Stimulated activated CD8-positive, alpha-beta memory T cell treated with anti-CD3 and anti-CD28 coated beads, Interleukin-15, amount 100 ng/mL, for 4 hours (primary cell): ENCODE data around the gene ITGA2B.
"Not testable (repeated sequence)": the region's sequence is repeated elsewhere in the genome, so short reads cannot be mapped to it uniquely, and the experiment has no call there.

Source experiments
- DNase-seq, 2 donors: peaks; one replicate each; pipeline ENCODE4 v3.0.0-alpha.2; 2020; ENCODE audit warnings: low read depth in 2 of 2

ITGA2B gene

DNA sequence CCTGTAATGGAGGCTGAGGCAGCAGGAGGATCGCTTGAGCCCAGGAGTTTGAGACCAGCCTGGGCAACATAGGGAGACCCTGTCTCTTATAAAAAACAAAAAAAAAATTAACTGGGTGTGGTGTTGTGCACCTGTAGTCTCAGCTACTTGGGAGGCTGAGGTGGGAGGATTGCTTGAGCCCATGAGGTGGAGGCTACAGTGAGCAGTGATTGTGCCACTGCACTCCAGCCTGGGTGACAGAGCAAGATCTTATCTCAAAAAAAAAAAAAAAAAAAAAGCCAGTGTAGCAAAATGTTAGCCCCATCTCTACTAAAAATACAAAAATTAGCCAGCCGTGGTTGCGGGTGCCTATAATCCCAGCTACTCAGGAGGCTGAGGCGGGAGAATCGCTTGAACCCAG lies 59.2 kb downstream of the ITGA2B start:
- DNase-seq: not testable (repeated sequence)

DNA sequence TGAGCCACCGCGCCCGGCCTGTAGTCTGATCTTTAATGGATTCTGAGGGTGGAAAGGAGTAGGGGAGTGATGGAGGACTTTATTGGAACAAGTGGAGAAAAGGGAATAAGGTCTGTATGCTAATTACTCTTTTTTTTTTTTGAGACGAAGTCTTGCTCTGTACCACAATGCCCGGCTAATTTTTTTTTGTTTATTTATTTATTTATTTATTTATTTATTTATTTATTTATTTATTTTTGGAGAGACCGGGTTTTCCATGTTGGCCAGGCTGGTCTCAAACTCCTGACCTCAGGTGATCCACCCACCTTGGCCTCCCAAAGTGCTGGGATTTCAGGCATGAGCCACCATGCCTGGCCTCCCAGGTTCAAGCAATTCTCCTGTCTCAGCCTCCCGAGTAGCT lies 59.9 kb downstream of the ITGA2B start:
- DNase-seq: not testable (repeated sequence)

DNA sequence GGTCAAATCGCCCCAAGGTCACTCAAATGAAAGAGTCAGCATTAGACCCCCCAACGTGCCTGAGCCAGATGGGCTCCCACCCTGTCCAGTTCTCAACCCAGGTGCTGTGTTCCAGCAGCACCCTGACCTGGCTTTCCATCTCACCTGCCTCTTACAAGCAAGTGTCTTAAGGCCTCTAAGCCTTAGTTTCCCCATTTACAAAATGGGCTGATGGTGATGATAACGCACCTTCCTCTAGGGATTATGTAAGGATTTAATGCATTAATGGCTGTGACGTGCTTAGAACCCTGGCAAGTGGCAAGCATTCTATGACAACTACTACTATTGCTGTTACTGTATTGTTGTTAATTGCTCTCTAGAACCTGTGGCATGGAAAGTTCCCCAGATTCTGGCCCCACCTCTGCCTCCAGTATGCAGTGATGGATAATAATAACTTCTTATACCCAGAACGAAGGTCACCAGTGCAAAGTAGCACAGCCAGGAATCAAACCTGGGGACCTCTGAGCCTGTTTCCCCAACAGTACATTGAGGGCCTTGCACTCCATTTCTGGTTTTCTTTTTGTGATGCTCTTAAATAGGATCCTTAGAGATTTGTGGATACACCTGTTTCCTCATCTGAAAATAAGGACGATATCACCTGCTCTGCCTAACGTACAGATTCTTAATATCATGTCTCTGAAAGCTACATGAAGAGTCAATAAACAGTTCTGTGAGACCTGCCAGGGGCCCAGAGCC lies 61.6 kb downstream of the ITGA2B start:
- DNase-seq: no peak

DNA sequence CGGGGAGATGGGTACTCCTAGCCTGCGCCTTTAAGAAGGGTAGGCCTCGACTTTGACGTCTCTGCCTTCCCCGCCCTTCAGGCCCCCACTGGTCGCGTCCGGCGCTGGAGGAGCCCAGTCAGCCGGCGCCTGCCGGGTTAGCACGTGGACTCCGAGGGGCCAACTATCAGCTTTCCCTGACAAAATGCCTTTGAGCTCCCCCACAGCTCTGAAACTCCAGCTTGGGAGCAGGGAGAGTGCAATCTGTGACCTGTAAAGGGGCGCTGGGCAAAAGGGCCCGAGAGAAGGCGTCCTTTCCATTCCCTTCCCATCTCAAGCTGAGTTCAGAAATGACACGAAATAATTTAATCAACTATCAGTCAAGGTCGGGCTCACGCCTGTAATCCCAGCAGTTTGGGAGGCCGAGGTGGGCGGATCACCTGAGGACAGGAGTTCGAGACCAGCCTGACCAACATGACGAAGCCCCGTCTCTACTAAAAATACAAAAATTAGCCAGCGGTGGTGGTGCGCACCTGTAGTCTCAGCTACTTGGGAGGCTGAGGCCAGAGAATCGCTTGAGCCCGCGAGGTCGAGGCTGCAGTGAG lies 62.5 kb downstream of the ITGA2B start:
- peak; percentile 87 to 92 for DNase-seq

DNA sequence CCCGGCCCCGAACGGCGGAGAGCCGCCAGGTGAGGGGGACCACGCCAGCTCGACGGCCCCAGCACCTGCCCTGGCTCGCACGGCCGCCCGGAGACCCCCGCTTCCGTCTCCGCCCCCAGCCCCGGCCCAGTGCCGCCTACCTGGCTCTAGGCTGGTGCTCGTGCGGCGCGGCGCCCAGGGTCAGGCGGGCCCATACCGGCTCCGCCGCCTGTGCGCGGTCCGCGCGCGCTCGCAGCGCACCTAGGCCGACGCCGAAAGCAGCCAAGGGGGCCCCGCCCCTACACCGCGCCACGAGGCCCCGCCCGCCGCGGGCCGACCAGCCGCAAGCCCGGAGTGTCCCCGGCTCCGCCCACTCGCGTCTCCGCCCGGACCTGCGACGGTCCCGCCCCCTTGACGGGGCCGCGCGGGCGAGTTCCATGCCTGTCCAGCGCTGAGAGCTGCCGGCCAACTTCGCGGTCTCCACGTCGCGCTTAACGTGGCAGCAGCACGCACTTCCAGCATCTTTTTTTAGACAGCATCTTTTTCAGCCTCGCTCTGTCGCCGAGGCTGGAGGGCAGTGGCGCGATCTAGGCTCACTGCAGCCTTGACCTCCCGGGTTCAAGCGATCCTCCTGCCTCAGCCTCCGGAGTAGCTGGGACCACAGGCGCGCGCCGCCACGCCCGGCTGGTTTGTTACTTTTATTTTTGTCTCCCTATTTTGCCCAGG lies 64.7 kb downstream of the ITGA2B start, which contains the start of gene SLC25A39:
Gene SLC25A39, minus strand, starts transcription at position 253 of the 705 bp plus-strand sequence. CDS start 1,261 bp downstream, outside the sequence.
- DNase-seq: peak; percentile 84 to 91

DNA sequence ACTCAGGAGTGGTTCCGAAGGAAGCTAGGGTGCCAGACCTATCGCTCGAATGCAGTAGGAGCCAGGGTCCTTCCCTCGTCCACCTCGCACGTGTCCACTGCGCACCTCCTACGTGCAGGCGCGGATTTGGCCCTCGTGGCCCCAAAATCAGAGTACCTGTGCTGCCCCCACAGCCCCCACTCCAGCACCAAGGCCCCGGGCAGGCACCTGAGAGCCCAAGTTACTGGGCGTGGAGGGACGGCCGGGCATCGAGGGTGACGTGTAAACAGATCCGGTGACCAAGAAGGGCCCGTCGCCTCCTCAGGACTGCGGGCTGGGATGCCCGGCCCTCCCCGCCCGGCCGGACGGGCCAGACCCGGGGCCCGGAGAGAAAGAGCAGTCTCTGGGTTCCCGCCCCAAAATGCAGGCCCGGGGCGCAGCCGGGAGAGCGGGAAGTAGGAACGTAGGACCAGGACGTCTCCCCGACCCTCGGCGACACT lies 65.3 kb downstream of the ITGA2B start:
- no peak for DNase-seq

DNA sequence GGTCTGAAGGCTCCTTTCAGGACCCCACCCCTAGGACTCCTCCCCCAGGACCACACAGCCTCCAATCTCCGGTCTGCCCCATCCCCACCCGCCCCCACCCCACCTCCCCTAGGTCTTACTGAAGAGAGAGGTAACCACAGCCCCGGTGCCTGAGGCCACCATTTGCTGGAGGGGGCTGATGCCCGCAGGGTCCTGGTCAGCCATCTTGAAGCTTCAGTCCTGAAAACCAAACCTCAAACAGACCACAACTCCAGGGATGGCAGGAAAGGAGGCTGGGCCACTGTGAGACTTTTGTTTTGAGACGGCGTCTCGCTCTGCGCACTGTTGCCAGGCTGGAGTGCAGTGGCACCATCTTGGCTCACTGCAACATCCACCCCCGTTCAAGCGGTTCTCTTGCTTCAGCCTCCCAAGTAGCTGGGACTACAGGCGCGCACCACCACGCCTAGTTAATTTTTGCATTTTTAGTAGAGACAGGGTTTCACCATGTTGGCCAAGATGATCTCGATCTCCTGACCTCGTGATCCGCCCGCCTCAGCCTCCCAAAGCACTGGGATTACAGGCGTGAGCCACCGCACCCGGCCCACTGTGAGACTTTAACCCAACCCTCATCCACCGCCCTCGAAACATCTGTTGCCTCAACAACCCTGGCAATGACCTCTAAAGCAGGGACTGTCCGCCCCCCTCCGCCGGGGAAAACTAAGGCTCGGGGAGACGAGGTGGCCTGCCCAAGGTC lies 65.9 kb downstream of the ITGA2B start:
- no peak for DNase-seq

DNA sequence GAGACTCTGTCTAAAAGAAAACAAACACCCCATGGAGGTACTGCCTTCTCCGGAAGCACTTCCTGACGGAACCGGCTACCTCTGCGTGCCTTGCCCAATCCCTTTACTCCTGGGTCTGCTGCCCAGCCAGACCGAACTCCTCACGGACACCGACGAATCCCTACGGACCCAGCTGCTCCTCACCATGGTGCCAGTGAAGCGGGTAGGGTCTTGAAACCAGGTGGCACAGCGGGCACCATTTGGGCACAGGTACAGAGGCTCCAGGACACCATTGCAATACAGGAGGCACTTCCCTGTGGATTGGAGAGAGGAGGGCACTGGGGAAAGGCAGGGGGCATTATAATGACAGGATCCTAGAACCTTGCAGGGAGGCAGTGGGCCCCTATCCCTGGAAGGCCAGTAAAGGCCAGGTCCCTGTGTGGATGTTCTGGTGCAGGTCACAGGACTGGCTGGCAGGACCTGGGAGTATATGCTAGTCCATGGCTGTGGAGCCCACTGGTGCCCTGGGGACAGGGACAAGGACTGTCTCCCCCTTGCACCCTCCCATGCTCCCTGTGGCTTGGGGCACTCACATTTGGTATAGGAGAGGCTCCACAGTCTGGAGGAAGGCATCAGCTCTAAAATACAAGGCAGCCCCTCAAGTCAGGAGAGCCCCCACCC lies 67.1 kb downstream of the ITGA2B start:
- no peak for DNase-seq
